ENCODE measurements around the gene ATP1B1.
"Not testable (repeated sequence)": the region's sequence is repeated elsewhere in the genome, so short reads cannot be mapped to it uniquely, and the experiment has no call there.

Gene ATP1B1

GRCh38 chr1:169143984-169144383 lies 37.5 kb downstream of the ATP1B1 start:
- no peak for DNase-seq (ENCODE audit: low read depth)

DNA sequence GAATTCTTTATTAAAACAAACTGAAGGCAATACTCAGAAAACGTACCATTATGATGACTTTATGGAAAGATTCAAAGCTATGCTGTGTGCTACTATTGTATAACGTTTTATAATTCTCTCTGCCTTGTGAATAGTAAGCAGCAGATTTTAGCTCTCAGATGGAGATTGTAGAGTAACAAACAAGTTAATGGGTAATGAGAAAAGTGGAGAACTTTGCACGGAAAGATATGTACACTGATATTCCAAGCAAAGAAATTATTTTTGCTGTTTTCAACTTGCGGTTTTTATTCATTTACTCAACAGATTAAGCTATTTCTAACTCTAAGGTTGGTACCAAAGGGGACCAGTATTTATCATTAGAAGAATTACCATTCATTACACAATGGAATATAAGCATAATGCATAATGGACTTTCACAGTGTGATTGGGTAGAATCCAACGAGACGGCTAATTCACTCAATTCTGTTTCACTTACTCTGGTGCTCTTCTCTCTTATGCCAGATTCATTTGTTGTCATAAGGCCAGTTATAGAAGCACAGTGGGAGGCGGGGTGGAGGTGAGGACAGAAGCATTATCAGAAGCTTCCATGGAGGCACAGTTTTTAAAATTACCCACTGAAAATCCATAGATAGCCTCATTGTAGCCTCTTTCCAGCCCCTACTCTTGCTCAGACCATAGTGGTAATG lies 38.6 kb downstream of the ATP1B1 start:
- no peak for DNase-seq (ENCODE audit: low read depth)

DNA sequence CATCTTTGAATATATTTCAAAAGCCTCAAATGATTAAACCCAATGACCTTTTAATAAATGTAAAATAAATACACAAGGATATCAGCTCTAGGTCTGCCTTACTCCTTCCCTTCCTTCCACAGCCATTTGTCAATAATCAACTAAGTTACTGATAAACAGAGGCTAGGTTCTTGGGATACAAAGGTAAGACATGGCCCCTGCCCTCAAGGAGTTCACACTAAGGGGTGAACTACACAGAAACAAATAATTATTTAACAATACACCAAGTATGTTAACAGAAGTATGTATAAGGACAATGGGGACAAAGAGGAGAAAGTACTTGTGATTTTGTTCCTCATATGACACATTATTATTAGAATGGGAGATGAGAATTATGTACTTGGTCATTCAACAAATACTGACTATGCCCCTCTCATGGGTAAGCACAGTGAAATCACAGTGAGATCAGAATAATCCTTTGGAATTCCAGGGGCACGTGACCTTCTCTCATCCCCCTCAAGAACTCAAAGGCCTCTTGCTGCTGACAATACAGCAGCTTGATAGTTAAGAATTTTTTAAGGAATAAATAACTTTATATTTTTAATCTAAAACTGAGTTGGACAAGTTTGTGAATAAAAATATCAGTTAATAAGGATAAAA lies 40.2 kb downstream of the ATP1B1 start:
- no peak for DNase-seq (ENCODE audit: low read depth)

DNA sequence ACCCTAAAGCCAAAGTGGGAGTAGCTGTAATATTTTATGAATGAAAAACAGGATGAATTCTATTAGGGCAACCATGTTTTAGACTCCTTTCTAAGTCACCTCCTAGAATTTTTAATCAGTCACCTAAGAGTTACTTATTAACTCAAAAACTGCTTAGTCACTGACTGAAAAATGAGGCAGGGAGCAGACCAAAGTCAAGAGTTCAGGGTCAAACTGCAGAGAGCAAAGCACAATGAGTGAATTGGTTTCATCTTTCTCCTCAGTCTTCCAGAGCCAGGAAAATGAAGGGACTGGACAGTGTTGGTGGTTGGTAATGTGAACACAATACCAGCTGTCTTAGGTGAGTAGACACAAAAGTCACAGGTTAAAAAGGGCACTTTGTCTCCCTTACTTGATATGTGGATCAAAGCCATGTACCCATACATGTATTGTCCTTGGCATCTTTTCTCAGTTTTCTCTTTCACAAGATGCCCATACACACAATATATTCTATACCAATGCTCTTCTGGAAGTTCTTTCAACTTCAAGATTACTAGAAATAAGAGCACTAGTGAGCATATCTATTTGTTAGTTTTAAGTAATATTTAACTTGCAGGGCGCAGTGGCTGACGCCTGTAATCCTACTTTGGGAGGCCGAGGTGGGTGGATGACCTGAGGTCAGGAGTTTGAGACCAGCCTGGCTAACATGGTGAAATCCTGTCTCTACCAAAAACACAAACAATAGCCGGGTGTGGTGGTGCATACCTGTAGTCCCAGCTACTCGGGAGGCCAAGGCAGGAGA lies 42.2 kb downstream of the ATP1B1 start:
- no peak for DNase-seq (ENCODE audit: low read depth)

DNA sequence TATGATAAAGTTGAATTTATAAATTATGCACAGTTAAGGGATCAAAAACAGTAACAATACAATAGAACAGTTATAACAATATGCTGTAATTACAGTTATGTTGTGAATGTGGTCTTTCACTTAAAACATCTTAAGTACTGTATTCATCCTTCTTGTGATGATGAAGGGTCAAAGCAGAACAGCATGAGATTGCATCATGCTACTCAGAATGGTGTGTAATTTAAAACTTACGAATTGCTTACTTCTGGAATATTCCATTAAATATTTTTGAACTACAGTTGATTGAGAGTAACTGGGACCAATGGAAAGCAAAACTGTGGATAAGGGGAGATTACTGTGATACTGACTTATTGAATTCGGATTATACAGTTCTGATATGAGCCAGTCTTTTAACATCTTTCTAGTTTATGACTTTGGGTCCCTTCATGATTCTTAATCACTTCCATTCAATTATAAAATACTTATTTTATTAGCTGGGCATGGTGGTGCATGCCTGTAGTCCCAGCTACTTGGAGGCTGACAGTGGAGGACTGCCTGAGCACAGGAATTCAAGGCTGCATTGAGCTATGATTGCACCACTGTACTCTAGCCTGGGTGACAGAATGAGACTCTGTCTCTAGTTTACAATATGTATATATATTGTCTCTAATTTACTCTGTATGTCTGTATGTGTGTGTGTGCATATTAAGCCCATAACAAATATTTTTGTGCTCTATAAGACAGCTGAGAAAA lies 43.2 kb downstream of the ATP1B1 start:
- DNase-seq (ENCODE audit: low read depth) = no peak

- no peak for DNase-seq (ENCODE audit: low read depth)
Observed at GRCh38 chr1:169150641-169151337, 44.3 kb downstream of the ATP1B1 start.

DNA sequence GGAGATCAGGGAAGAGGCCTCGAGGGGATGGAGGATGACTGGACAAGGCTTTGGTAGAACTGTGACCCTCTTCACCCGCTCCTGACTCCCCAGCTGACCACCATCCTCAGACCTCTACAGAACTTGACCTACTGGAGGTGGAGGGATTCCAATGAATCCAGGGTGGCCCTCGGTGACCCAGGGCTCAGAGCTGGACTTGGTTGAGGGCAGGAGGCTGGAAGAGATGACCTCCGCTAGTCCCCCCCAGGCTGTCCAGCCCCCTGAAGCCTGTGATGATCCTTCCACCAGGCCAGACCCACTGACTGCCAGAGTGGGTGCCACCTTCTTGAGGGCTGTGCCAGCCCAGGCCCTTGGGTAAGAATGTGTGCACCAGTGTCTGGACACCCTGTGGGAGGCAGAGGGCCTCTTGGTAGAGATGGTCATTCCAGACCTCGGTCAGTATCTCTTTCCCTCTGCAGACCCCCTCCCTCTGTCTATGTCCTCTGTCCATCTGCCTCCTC lies 44.9 kb downstream of the ATP1B1 start:
- DNase-seq (ENCODE audit: low read depth) = no peak

DNA sequence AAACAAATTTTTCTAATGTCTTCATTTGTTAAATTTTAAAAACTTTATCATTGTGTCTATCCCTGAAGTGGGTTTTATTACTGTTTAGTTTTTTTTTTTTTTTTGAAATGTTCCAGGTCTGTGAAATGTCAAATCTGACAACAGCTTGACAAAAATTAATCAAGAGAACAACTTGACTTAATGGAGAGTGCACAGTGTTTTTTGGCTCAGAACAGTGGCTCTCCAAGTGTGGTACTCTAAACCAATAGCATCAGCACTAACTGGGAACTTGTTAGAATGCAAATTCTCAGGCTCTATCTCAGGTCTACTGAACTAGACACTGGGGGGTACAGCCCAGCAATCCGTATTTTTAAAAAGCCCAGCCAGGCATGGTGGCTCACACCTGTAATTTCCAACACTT lies 49.2 kb downstream of the ATP1B1 start:
- DNase-seq (ENCODE audit: low read depth) = no peak

GRCh38 chr1:169156580-169156979 lies 50.1 kb downstream of the ATP1B1 start:
- no peak for DNase-seq (ENCODE audit: low read depth)

DNA sequence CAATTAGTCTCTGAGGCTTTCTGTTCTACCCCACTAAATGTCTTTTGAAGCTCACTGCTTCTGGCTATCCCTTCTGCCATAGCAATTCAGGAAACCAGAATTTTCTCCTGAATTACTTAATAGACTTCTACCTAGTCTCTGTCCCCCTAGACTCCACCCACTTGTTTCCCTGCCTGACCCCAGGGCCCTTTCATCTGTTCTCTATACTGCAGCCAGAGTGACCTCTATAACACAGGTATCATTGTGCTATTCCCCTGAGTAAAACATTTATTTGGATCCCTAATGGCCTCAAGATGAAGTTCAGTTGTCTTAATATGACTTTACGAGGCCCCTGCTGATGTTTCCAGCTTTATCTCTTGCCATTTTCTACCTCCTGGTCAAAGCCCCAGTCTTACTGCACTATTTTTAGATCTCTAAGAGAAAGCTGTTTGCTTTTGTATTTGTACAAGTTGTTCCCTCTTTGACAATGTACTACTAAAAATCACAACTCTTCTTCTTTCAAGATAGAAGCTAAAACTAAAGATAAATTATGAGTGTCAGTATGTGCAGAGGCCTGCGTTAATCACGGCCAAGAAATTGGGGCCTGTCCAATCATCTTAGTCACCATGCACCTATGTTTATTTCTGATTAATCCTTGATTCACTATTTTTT lies 54.5 kb downstream of the ATP1B1 start:
- no peak for DNase-seq (ENCODE audit: low read depth)

DNA sequence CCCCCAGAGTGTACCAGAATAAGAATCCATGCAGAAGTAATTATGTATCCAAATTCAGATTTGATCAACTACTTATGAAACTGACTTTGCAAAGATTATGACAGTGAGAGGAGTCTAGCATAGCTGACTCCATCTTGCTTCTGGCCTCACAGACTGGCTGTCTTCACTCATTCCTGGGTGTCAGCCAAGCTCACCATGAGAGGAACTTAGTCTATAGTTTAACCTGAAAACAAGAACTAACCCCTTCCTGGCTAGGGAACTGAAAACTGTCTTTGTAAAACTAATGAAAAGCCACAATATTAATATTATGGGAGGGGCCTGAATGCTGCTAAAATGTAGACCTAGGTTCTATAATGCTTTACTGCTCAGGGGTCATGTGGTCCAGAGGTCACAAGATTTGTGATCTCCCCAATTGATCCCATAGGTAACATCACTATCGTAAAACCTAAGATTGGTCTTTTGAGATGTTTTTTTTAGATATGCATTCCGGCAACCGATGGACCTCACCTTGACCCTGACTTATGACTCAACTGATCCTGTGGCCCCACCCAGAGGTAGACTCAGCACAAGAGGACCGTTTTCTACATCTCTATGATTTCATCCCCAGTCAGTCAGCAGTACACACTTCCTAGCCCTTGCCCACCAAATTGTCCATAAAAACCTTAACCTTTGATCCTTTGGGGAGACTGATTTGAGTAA lies 55.2 kb downstream of the ATP1B1 start:
- no peak for DNase-seq (ENCODE audit: low read depth)

DNA sequence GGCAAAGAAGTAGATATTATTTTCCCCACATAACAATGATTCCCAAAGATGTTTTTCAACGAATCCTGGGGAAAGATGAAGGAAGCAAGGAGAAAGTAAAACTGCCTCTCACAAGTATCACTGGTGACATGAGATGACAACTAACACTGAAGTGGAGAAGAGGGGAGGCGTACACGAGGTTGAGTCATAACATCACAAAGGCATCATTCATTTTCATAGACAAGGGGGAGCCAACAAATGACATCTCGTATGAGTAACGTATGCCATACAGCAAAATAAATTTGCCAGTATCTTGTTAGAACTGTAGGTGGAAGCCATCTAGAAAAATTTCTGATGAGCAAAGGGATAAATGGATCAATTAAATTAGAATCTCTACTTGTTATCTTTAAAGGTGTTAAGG lies 56.6 kb downstream of the ATP1B1 start:
- no peak for DNase-seq (ENCODE audit: low read depth)

GRCh38 chr1:169175461-169175860 lies 69.0 kb downstream of the ATP1B1 start:
- no peak for DNase-seq (ENCODE audit: low read depth)

- not testable (repeated sequence) for DNase-seq (ENCODE audit: low read depth)
Observed at GRCh38 chr1:169179431-169179830, 72.9 kb downstream of the ATP1B1 start.

- no peak for DNase-seq (ENCODE audit: low read depth)
Observed at GRCh38 chr1:169180174-169180573, 73.7 kb downstream of the ATP1B1 start.
